ENCODE results near the gene KIAA0513.

GRCh38 chr16:85058909-85059308 is 31.3 kb downstream of the KIAA0513 start:
- TF ChIP-seq CTCF (IDR thresholded peaks at IDR 0.05) (no peak), POLR2A (IDR thresholded peaks at IDR 0.05) (no peak)

Data from body of pancreas (tissue), 4 donors.